NCI-H2171 treated with DMSO at 0.1 percent for 48 hours (cell line): ENCODE measurements around the gene PRKAG2.
"Not testable (repeated sequence)": the region's sequence is repeated elsewhere in the genome, so short reads cannot be mapped to it uniquely, and the experiment has no call there.

Experiments used
- DNase-seq: peaks from one replicate; lab custom pipeline; 2025; lab: John Stamatoyannopoulos, UW

Gene PRKAG2

GRCh38 chr7:151884312-151885201 is 7.6 kb upstream of the PRKAG2 start:
- no peak for DNase-seq

DNA sequence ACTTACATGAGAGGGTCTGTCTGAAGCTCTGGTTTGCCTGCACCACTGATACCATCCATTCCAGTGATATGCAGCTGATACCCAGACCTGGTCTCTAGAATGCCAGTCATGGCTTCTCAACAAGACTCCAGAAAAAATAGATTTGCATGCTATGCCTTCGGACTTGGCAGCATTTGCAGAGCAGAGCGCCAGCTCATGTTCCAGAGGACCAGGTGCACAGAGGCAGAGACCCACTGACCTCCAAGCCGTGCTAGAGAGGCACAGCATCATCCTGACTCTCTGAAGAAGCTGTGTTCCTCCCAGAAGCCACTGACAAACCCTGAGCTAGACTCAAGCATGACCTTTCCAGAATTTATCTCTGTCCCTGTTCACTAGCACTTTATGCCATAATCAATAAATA is 6.9 kb upstream of the PRKAG2 start:
- DNase-seq, result no peak

GRCh38 chr7:151882734-151883133 is 5.8 kb upstream of the PRKAG2 start:
- no peak for DNase-seq

GRCh38 chr7:151880688-151881087 is 3.8 kb upstream of the PRKAG2 start:
- DNase-seq, result no peak

GRCh38 chr7:151877911-151878835 is 1.3 kb upstream of the PRKAG2 start:
- no peak for DNase-seq

DNA sequence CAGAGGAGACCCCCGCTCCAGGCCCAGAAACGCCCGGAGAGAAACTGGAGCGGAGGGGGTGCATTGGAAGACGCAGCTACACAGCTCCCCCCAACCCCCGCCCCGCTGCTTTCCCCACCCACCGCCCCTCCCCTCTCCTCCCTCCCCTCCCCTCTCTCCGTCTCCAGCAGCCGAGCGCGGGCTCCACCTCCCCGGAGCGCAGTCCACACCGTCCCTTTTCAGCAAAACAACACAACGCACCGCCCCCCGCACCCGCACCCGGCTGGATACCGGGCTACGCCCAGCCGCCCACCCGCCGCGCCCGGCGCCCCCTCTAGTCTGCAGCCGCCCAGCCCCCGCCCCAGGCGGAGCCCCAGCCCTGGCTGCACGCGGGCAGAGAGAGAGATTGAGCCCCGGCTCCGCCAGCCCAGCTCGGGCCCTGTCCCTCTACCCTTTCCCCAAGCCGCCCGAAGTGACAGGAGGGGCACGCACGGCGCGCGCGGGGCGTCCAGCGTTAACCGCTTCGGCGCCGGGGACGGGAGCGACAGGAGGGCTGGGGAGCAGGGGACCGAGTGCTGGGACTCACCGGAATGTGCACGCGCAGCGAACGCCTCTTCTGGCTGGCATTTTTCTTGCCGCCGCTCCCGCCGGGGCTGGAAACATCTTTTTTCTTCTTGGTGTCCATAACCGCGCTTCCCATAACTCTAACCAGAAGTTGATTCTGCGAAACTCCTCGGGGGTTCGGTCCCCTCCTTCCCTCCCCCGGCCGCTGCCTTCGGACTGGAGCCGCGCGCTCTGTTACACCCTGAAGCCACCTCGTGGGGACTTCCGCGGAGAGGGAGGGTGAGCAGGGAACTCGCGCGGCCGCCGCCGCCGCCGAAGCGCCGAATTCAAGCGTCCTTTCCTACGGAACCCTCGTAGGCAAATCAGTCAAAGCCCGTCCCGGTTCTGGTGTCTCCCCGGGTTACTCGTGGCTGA is 695 bp downstream of the PRKAG2 start:
- peak; percentile 72 for DNase-seq

GRCh38 chr7:151874479-151874878 is 2.4 kb downstream of the PRKAG2 start:
- DNase-seq, result not testable (repeated sequence)

DNA sequence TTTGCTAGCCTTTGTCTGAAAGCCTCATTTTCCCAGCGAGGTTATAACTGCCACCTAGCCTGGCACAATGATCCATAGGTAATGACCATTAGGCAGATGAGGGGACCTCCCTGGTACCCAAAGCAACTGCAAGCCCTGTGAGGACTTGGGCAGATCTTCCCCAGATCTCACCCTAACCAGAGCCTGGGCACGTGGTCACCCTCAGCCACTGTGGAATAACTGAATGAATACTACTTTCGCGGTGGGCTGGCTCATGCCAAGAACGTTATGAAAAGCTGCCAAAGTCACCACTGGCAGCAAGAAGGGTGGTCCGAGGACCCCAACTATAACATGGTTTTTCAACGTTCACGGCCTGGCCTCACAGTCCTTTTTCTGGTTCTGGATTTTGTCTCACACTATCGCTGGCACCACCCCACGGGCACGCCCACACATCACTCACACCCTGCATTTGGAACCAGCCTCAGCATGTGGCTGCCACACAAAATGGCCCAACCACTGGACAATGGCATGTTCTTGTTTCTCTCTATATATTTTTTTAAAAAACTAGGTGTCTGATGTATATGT is 3.4 kb downstream of the PRKAG2 start:
- DNase-seq, result no peak

- DNase-seq, result no peak
Observed at GRCh38 chr7:151872531-151873401, 4.1 kb downstream of the PRKAG2 start.

- no peak for DNase-seq
Observed at GRCh38 chr7:151871904-151872303, 5.0 kb downstream of the PRKAG2 start.

GRCh38 chr7:151871189-151871735 is 5.7 kb downstream of the PRKAG2 start:
- no peak for DNase-seq

DNA sequence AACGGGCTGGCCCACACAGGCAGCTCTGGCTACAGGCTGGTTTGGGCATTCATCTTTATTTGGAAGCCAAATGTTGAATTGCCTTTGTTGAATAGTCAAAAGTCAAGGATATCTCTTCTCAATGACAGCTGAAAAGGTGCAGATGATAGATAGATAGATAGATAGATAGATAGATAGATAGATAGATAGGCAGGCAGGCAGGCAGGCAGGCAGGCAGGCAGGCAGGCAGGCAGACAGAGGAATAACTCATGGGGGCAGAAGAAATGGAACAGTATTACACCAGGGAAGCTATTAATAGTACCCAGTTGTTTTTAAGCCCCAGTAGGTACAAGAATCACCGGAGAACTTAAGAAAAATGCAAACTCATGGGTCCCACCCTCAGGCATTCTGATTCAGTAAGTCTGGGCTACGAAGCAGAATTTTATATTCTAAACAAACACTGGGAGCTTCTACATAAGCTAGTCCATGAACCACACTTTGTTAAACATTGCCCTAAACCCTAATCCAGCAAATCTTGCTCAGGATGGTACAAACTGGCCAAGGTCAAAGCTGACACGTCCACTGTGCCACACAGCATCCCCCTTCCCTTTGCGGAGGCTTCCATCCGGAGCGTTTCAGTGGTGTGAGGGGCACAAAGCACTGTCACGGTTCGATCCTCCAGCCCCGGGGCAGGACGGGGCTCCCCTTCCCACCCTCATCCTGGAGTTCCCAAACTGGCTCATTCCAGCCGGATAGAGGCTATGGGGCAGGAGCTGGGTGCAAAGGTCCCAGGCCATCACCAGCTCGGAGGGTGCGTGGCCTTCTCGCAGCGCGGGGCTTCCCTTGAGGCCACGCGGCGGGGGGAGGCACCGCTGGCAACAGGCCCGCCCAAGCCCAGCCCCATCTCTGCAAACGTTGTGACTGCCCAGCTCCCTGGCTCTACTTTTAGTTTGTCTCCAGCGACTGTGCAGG is 6.7 kb downstream of the PRKAG2 start:
- no peak for DNase-seq

DNA sequence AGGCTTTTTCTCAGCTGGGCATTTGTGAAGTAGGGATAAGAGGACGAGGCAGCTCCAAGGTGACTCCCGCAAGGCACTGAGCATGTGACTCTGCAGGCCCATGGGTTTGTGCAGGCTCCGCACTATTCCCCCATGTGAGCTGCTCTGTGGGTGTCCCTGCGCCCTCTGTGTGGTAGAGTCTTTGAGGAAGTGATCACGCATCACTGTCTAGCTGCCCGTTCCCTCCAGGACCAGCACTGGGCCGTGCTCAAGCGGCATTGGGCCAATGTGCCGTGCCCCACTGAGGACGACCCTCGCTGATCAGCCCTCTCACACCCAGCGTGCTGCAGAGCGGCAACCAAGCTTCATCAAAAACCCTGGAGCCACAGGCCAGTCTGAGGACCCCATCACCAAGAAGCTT is 7.5 kb downstream of the PRKAG2 start:
- no peak for DNase-seq

DNA sequence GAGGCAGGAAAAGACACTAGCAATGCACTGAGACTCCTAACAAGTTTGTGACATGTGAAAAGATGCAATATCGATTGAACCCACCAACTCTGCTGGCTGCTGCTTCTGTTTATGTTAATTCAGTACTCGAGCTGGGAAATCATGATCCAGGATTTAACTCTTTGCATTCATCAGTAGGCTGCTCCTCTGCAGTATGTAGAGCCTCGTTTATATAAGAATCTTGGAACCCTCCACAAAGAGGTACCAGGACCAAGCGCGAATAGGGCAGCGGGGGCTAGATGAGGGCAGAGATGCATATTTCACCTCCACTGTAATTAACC is 7.8 kb downstream of the PRKAG2 start:
- DNase-seq, result no peak

DNA sequence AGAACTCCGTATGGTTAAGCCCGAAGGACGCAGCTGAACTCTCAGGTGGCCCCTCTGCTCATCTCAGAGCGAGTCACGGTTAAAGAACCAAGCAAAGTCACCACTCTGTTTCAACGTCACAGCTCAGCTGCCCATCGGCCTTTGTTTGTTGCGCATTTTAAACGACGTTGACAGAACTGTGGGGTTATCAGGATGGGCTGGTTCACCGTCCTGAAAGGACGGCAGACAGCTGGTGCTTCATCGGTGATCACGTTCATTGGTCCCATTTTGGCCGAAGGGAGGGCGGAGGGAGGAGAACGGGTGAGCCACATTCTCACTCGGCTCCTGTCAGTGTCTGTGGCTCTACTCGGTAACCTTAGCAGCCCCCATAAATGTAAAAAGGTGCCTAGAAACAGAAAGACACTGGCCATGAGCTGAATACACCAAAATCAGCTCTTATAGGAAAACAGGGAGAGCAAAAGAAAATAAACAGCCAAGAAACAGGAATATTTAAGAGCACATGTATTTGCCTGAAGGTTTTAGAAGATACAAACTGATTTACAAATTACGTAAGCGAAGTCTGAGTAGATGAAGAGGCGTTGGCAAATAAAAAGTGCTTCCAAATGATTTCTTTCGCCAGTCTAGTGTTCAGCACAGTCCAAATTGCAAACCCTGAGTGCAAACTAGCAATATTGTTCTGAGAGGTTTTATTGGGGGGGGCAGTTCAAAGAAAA is 8.4 kb downstream of the PRKAG2 start:
- DNase-seq, result no peak

- no peak for DNase-seq
Observed at GRCh38 chr7:151867912-151868311, 9.0 kb downstream of the PRKAG2 start.

GRCh38 chr7:151866761-151867655 is 9.9 kb downstream of the PRKAG2 start:
- no peak for DNase-seq
